Erythroblast (primary cell): Measurements from ENCODE around the gene SIL1.

Source experiments
- GATA1 ChIP-seq: IDR thresholded peaks from 2 replicates; pipeline ENCODE4 v1.6.1; 2011; ENCODE audit warnings: low read depth, mild to moderate bottlenecking, control low read depth, low read length, moderate library complexity
- POLR2A ChIP-seq: IDR thresholded peaks from 2 replicates; pipeline ENCODE4 v1.6.1; 2011; ENCODE audit warnings: mild to moderate bottlenecking, low read length

GRCh38 chr5:139051392-139051791 is 146.8 kb downstream of the SIL1 start:
- TF ChIP-seq POLR2A = no peak
- no peak for TF ChIP-seq GATA1
